Liver (tissue), 9 donors: ENCODE data around the gene CD36. TPM values are rescaled to one million over a fixed set of nuclear protein-coding genes. Genes with fewer than 3 reads are reported as not detected.

Experiments
- DNase-seq: peaks from one replicate; pipeline ENCODE4 v3.0.0-alpha.2; 2017; ENCODE audit warnings: low spot score
- H3K27ac ChIP-seq, 2 donors: one replicate each; pipeline ENCODE4 v1.7.0; 2013; ENCODE audit warnings: inconsistent platforms in 2 of 2, low read length in 2 of 2, control low read depth in 1 of 2, low read depth in 1 of 2, mild to moderate bottlenecking in 1 of 2
- H3K27me3 ChIP-seq, 4 donors: one replicate each; pipeline versions ENCODE4 v1.6.1 to v1.7.0; 2013; ENCODE audit warnings: low read length in 3 of 4, inconsistent platforms in 1 of 4, mild to moderate bottlenecking in 1 of 4, moderate library complexity in 1 of 4; ENCODE audit not compliant: control insufficient read depth in 4 of 4, insufficient read depth in 4 of 4
- H3K36me3 ChIP-seq, 4 donors: one replicate each; pipeline versions ENCODE4 v1.6.1 to v1.7.0; 2013; ENCODE audit warnings: low read length in 3 of 4, mild to moderate bottlenecking in 3 of 4, low read depth in 1 of 4, moderate library complexity in 1 of 4; ENCODE audit not compliant: control insufficient read depth in 4 of 4, insufficient read depth in 3 of 4
- H3K4me1 ChIP-seq, 4 donors: one replicate each; pipeline versions ENCODE4 v1.6.1 to v1.7.0; 2013; ENCODE audit warnings: low read length in 3 of 4, mild to moderate bottlenecking in 3 of 4, moderate library complexity in 1 of 4; ENCODE audit not compliant: control insufficient read depth in 4 of 4, insufficient read depth in 4 of 4
- H3K4me3 ChIP-seq, 3 donors: one replicate each; pipeline versions ENCODE4 v1.6.1 to v1.7.0; 2013; ENCODE audit warnings: low read length in 3 of 3, control low read depth in 1 of 3, low read depth in 1 of 3, mild to moderate bottlenecking in 1 of 3
- H3K9ac ChIP-seq, 2 donors: one replicate each; pipeline ENCODE4 v1.7.0; 2013; ENCODE audit warnings: low read length in 2 of 2, mild to moderate bottlenecking in 2 of 2, moderate library complexity in 2 of 2, control low read depth in 1 of 2, low read depth in 1 of 2
- H3K9me3 ChIP-seq, 4 donors: one replicate each; pipeline versions ENCODE4 v1.6.1 to v1.7.0; 2013; ENCODE audit warnings: low read length in 3 of 4; ENCODE audit not compliant: control insufficient read depth in 4 of 4
- ATF3 ChIP-seq: IDR thresholded peaks from 2 replicates; pipeline ENCODE4 v1.6.1; 2016; ENCODE audit warnings: antibody characterized with exemption
- CTCF ChIP-seq: fragments of 150-350 bp; IDR thresholded peaks from 2 replicates; pipeline ENCODE4 v1.5.1; 2017; ENCODE audit warnings: improper control_type of control experiment, low read depth, low read length; ENCODE audit not compliant: missing input control
- EGR1 ChIP-seq, 2 donors: IDR thresholded peaks; 2 replicates each; pipeline ENCODE4 v1.6.1; 2016 to 2018; ENCODE audit warnings: antibody characterized with exemption in 2 of 2, low read depth in 2 of 2
- FOXA1 ChIP-seq: IDR thresholded peaks from 2 replicates; pipeline ENCODE4 v1.6.1; 2016; ENCODE audit warnings: antibody characterized with exemption
- FOXA2 ChIP-seq: IDR thresholded peaks from 2 replicates; pipeline ENCODE4 v1.6.1; 2016; ENCODE audit warnings: antibody characterized with exemption
- GABPA ChIP-seq, 2 donors: IDR thresholded peaks in 1 of 2; conservative IDR thresholded peaks in 1 of 2; 2 replicates each; pipeline ENCODE4 v1.6.1; 2016; ENCODE audit warnings: antibody characterized with exemption in 2 of 2, mild to moderate bottlenecking in 1 of 2, moderate library complexity in 1 of 2
- HNF4A ChIP-seq, 2 donors: conservative IDR thresholded peaks; 2 replicates each; pipeline ENCODE4 v1.6.1; 2016; ENCODE audit warnings: antibody characterized with exemption in 2 of 2, mild to moderate bottlenecking in 2 of 2
- HNF4G ChIP-seq: IDR thresholded peaks from 2 replicates; pipeline ENCODE4 v1.6.1; 2016; ENCODE audit warnings: antibody characterized with exemption
- JUND ChIP-seq, 2 donors: IDR thresholded peaks; 2 replicates each; pipeline ENCODE4 v1.6.1; 2016; ENCODE audit warnings: antibody characterized with exemption in 2 of 2
- NR2F2 ChIP-seq: IDR thresholded peaks from 2 replicates; pipeline ENCODE4 v1.6.1; 2016; ENCODE audit warnings: antibody characterized with exemption
- RAD21 ChIP-seq, 2 donors: IDR thresholded peaks; 2 replicates each; pipeline ENCODE4 v1.6.1; 2016; ENCODE audit warnings: antibody characterized with exemption in 2 of 2, mild to moderate bottlenecking in 2 of 2
- REST ChIP-seq: IDR thresholded peaks from 2 replicates; pipeline ENCODE4 v1.6.1; 2016; ENCODE audit warnings: antibody characterized with exemption, mild to moderate bottlenecking
- RXRA ChIP-seq, 2 donors: IDR thresholded peaks; 2 replicates each; pipeline ENCODE4 v1.6.1; 2017 to 2018; ENCODE audit warnings: antibody characterized with exemption in 2 of 2, mild to moderate bottlenecking in 1 of 2
- SP1 ChIP-seq: IDR thresholded peaks from 2 replicates; pipeline ENCODE4 v1.6.1; 2018; ENCODE audit warnings: antibody characterized with exemption, mild to moderate bottlenecking
- TAF1 ChIP-seq: conservative IDR thresholded peaks from 2 replicates; pipeline ENCODE4 v1.6.1; 2016; ENCODE audit warnings: antibody characterized with exemption, mild to moderate bottlenecking
- YY1 ChIP-seq: IDR thresholded peaks from 2 replicates; pipeline ENCODE4 v1.6.1; 2016; ENCODE audit warnings: antibody characterized with exemption, mild to moderate bottlenecking
- ZBTB33 ChIP-seq: IDR thresholded peaks from 2 replicates; pipeline ENCODE4 v1.6.1; 2016; ENCODE audit warnings: antibody characterized with exemption
- WGBS: extraction: QIAGEN DNeasy Blood & Tissue Kit; methylation state at CpG from one replicate; pipeline ENCODE4 v1.1.7; 2013; 5-methylcytosine and 5-hydroxymethylcytosine counted together
- polyA plus RNA-seq, 2 donors: library from polyadenylated mRNA; stranded (reverse) in 1 of 2; unstranded in 1 of 2; fragments of 200-250 nt in 1 of 2; fragments of >200 nt in 1 of 2; fragmentation: Nextera tagmentation in 1 of 2; extraction: Ambion mirVana in 1 of 2; gene quantifications; one replicate each; pipeline versions ENCODE4 v1.2.1 to v1.2.3, GENCODE V29; 2013 to 2015
- total RNA-seq, 2 donors: library from RNA; depleted of rRNA; stranded (reverse); fragments of >200 nt; gene quantifications; one replicate each; pipeline ENCODE4 v1.2.3, GENCODE V29; 2014
- TF ChIP-seq, protein P1 (sequence below): IDR thresholded peaks from 2 replicates; pipeline ENCODE4 v1.6.1; 2016; ENCODE audit warnings: antibody characterized with exemption
- donor health status: healthy.
- donor health status: healthy.
- donor health status: healthy.
- donor health status: healthy.
- donor health status: healthy.

Gene CD36
- total and polyA plus RNA-seq, 4 donors, result 21.6 to 597 (median 54.5) TPM

GRCh38 chr7:80591654-80592053, 46.8 kb upstream of the CD36 start:
- no peak for DNase-seq
- no peak overlapping the region for H3K4me3 ChIP-seq
- no peak overlapping the region for H3K27ac ChIP-seq
- TF ChIP-seq SP1 (no peak), TAF1 (no peak), HNF4G (no peak), HNF4A (conservative IDR thresholded peaks at IDR 0.05) (no peak), JUND (IDR thresholded peaks at IDR 0.05) (no peak), NR2F2 (no peak), RXRA (IDR thresholded peaks at IDR 0.05) (no peak), ATF3 (no peak), YY1 (no peak), EGR1 (IDR thresholded peaks at IDR 0.05; ENCODE audit: low read depth in 2 of 2) (no peak), GABPA (IDR thresholded peaks at IDR 0.05 in 1 of 2, conservative IDR thresholded peaks at IDR 0.05 in 1 of 2) (no peak), FOXA1 (no peak), FOXA2 (no peak), REST (no peak), CTCF (no peak), RAD21 (IDR thresholded peaks at IDR 0.05) (no peak), ZBTB33 (no peak)
- TF ChIP-seq, protein P1, sequence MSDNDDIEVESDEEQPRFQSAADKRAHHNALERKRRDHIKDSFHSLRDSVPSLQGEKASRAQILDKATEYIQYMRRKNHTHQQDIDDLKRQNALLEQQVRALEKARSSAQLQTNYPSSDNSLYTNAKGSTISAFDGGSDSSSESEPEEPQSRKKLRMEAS, result no peak
- no peaks in the 10 kb centered on the region for H3K36me3 ChIP-seq
- H3K27me3 ChIP-seq, result no peaks in the 10 kb centered on the region
- no peak overlapping the region for H3K9ac ChIP-seq
- H3K4me1 ChIP-seq, result no peaks in the 10 kb centered on the region
- 59% methylated on average over 1 of the region's 1 CpG for WGBS
- H3K9me3 ChIP-seq, result no peaks in the 10 kb centered on the region
